IPS-15b (cell line): ENCODE results near the gene SMIM20.

ENCODE experiments used
- H3K27me3 ChIP-seq: one replicate; pipeline ENCODE4 v1.6.1; 2013; ENCODE audit warnings: low read length; ENCODE audit not compliant: control insufficient read depth, insufficient read depth
- H3K36me3 ChIP-seq: one replicate; pipeline ENCODE4 v1.6.1; 2013; ENCODE audit warnings: low read length; ENCODE audit not compliant: control insufficient read depth, insufficient read depth
- H3K4me1 ChIP-seq: one replicate; pipeline ENCODE4 v1.6.1; 2013; ENCODE audit warnings: mild to moderate bottlenecking, low read length; ENCODE audit not compliant: control insufficient read depth, insufficient read depth
- H3K4me3 ChIP-seq: one replicate; pipeline ENCODE4 v1.5.1; 2013; ENCODE audit warnings: low read depth, low read length
- H3K9ac ChIP-seq: one replicate; pipeline ENCODE4 v1.6.1; 2013; ENCODE audit warnings: low read depth, mild to moderate bottlenecking, low read length
- H3K9me3 ChIP-seq: one replicate; pipeline ENCODE4 v1.6.1; 2013; ENCODE audit warnings: mild to moderate bottlenecking, low read length; ENCODE audit not compliant: control insufficient read depth, insufficient read depth

SMIM20 gene

GRCh38 chr4:25970226-25970675 is 56.2 kb downstream of the SMIM20 start:
- H3K9me3 ChIP-seq, result no peaks in the 10 kb centered on the region
- H3K27me3 ChIP-seq, result no peaks in the 10 kb centered on the region
- peaks cover 7% of the 10 kb centered on the region for H3K4me1 ChIP-seq
- no peaks in the 10 kb centered on the region for H3K36me3 ChIP-seq
- H3K4me3 ChIP-seq, result no peak overlapping the region
- no peak overlapping the region for H3K9ac ChIP-seq

- Histone ChIP-seq H3K9me3 (no peaks in the 10 kb centered on the region), H3K36me3 (no peaks in the 10 kb centered on the region), H3K4me1 (peaks cover 4% of the 10 kb centered on the region), H3K4me3 (no peak overlapping the region), H3K27me3 (no peaks in the 10 kb centered on the region), H3K9ac (no peak overlapping the region)
Measured at GRCh38 chr4:25970691-25971432, 56.8 kb downstream of the SMIM20 start.

GRCh38 chr4:25972366-25972765 is 58.3 kb downstream of the SMIM20 start:
- no peaks in the 10 kb centered on the region for H3K4me1 ChIP-seq
- H3K4me3 ChIP-seq, result no peak overlapping the region
- H3K9ac ChIP-seq, result no peak overlapping the region
- H3K36me3 ChIP-seq, result no peaks in the 10 kb centered on the region
- no peaks in the 10 kb centered on the region for H3K9me3 ChIP-seq
- no peaks in the 10 kb centered on the region for H3K27me3 ChIP-seq

DNA sequence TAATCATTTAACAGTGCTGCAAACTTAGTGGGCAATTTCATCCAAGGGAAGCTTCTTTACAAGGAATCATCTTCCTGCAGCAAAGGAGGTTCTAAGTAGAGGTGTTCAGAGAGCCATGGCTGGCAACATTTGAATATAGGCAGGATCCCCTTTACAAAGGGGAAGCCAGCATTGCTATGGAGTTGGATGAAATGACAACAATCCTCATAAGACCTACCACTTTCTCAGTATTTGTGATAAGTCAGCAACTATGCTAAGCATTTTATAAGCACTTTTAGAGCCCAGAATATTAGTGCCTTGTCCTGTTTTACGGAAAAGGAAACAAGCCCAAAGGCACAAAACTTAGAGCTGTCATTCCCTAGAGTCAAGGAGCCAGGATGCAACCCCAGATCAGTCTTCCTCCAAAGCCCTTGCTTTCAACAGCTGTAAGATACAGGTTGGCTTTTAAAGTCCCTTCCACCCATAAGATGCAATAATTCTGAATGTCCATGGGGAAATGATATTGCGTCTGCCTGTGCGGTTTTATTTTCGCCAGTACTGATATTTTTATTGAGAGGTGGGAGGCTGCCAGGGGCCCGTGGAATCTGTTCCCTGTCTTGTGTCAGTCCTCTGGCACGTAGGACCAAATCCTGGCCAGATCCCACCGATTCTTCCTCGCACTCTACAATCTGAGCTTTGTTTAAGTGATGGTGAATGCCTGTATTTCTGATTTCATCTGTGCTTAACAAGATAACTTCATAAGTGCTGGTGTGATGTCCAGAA is 59.1 kb downstream of the SMIM20 start:
- no peak overlapping the region for H3K9ac ChIP-seq
- peaks cover 4% of the 10 kb centered on the region for H3K4me1 ChIP-seq
- H3K36me3 ChIP-seq, result no peaks in the 10 kb centered on the region
- no peaks in the 10 kb centered on the region for H3K27me3 ChIP-seq
- no peak overlapping the region for H3K4me3 ChIP-seq
- no peaks in the 10 kb centered on the region for H3K9me3 ChIP-seq

- H3K27me3 ChIP-seq, result no peaks in the 10 kb centered on the region
- no peaks in the 10 kb centered on the region for H3K9me3 ChIP-seq
- H3K4me1 ChIP-seq, result peaks cover 8% of the 10 kb centered on the region
- no peak overlapping the region for H3K9ac ChIP-seq
- H3K4me3 ChIP-seq, result no peak overlapping the region
- H3K36me3 ChIP-seq, result no peaks in the 10 kb centered on the region
Measured at GRCh38 chr4:25976780-25977179, 62.8 kb downstream of the SMIM20 start.

DNA sequence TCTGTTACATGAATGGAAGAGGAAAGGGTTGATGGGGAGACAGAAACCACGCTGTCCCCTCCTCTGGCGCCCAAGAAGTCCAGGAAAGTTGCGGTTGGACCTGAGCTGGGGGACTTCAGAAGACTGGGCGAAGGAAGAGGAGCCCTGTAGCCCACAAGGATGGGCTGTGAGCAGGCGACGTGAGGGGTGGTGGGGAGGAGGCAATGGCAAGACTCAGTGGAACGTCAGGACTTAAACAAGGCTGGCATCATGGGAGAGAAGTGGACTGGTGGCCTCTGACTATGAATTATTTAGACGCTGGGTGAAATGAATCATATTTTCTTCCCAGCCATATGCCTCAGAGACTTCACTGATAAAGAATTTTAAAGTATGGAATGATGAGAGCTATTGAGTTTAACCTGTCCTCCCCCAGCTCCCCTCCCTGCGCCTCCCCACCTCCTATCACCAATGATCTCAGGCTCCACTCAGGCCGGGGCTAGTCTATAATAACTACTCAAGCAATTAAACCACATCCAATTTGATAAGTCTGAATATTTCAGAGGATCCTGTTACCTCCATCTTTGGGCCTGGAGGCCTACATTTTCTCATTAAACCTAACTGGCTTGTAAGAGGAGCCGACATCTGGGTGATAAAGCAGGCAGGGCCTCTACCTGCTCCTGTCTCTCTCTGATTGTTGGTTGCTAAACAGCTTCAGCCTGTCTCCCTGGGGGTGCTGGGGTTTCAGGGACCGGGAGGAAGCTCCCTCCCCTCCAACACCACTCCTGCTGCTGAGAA is 63.6 kb downstream of the SMIM20 start:
- H3K4me3 ChIP-seq, result no peak overlapping the region
- H3K9ac ChIP-seq, result no peak overlapping the region
- H3K36me3 ChIP-seq, result no peaks in the 10 kb centered on the region
- H3K4me1 ChIP-seq, result peaks cover 8% of the 10 kb centered on the region
- H3K9me3 ChIP-seq, result no peaks in the 10 kb centered on the region
- no peaks in the 10 kb centered on the region for H3K27me3 ChIP-seq

GRCh38 chr4:25978327-25978726 is 64.3 kb downstream of the SMIM20 start:
- H3K9ac ChIP-seq, result no peak overlapping the region
- H3K36me3 ChIP-seq, result no peaks in the 10 kb centered on the region
- no peaks in the 10 kb centered on the region for H3K9me3 ChIP-seq
- peaks cover 8% of the 10 kb centered on the region for H3K4me1 ChIP-seq
- no peaks in the 10 kb centered on the region for H3K27me3 ChIP-seq
- H3K4me3 ChIP-seq, result no peak overlapping the region
